ENCODE data around the gene ERBB4.

The ERBB4 gene

GRCh38 chr2:211439011-211439410 lies 1099.6 kb downstream of the ERBB4 start:
- no peak for DNase-seq

- DNase-seq = no peak
These were observed 1101.2 kb downstream of the ERBB4 start for GRCh38 chr2:211437396-211437795.

GRCh38 chr2:211436182-211436581 lies 1102.4 kb downstream of the ERBB4 start:
- DNase-seq = no peak

GRCh38 chr2:211435331-211435730 lies 1103.3 kb downstream of the ERBB4 start:
- DNase-seq = no peak

GRCh38 chr2:211434773-211435172 lies 1103.8 kb downstream of the ERBB4 start:
- DNase-seq = no peak

GRCh38 chr2:211429256-211429920 lies 1109.2 kb downstream of the ERBB4 start:
- DNase-seq = no peak

GRCh38 chr2:211426240-211426639 lies 1112.4 kb downstream of the ERBB4 start:
- no peak for DNase-seq

- DNase-seq = no peak
These were observed 1115.6 kb downstream of the ERBB4 start for GRCh38 chr2:211423018-211423417.

GRCh38 chr2:211417544-211417943 lies 1121.1 kb downstream of the ERBB4 start:
- no peak for DNase-seq

- no peak for DNase-seq
These were observed 1122.2 kb downstream of the ERBB4 start for GRCh38 chr2:211416373-211416772.

- DNase-seq = no peak
These were observed 1124.9 kb downstream of the ERBB4 start for GRCh38 chr2:211413746-211414145.

- no peak for DNase-seq
These were observed 1130.1 kb downstream of the ERBB4 start for GRCh38 chr2:211408483-211408891.

GRCh38 chr2:211407076-211407475 lies 1131.5 kb downstream of the ERBB4 start:
- DNase-seq = no peak

GRCh38 chr2:211405036-211405435 lies 1133.6 kb downstream of the ERBB4 start:
- no peak for DNase-seq

GRCh38 chr2:211404098-211404497 lies 1134.5 kb downstream of the ERBB4 start:
- no peak for DNase-seq

GRCh38 chr2:211401328-211401727 lies 1137.3 kb downstream of the ERBB4 start:
- no peak for DNase-seq

- no peak for DNase-seq
These were observed 1140.8 kb downstream of the ERBB4 start for GRCh38 chr2:211397764-211398163.

GRCh38 chr2:211396815-211397214 lies 1141.8 kb downstream of the ERBB4 start:
- no peak for DNase-seq

GRCh38 chr2:211391189-211391567 lies 1147.4 kb downstream of the ERBB4 start:
- no peak for DNase-seq

- no peak for DNase-seq
These were observed 1147.9 kb downstream of the ERBB4 start for GRCh38 chr2:211390536-211391188.

GRCh38 chr2:211387734-211388133 lies 1150.9 kb downstream of the ERBB4 start:
- DNase-seq = no peak

GRCh38 chr2:211380041-211380440 lies 1158.6 kb downstream of the ERBB4 start:
- no peak for DNase-seq

GRCh38 chr2:211376410-211376809 lies 1162.2 kb downstream of the ERBB4 start:
- DNase-seq = no peak

GRCh38 chr2:211373203-211373602 lies 1165.4 kb downstream of the ERBB4 start:
- no peak for DNase-seq

- no peak for DNase-seq
These were observed 1167.1 kb downstream of the ERBB4 start for GRCh38 chr2:211371465-211371864.

Measured in right forelimb (tissue), 1 donor.